Hematopoietic multipotent progenitor cell (in vitro differentiated cells): Measurements from ENCODE around the gene LRCOL1. TPM values are rescaled to one million over a fixed set of nuclear protein-coding genes. Genes with fewer than 3 reads are reported as not detected.

Source experiments
- DNase-seq, 3 donors: peaks; one replicate each; pipeline ENCODE4 v3.0.0-alpha.2; 2011 to 2015; ENCODE audit warnings: low read depth in 2 of 3, low spot score in 2 of 3
- total RNA-seq: library from RNA; depleted of rRNA; stranded (reverse); fragments of >200 nt; gene quantifications from one replicate; pipeline ENCODE4 v1.2.3, GENCODE V29; 2012

LRCOL1 gene
- total RNA-seq, 1 donor, result 0.54 TPM

DNA sequence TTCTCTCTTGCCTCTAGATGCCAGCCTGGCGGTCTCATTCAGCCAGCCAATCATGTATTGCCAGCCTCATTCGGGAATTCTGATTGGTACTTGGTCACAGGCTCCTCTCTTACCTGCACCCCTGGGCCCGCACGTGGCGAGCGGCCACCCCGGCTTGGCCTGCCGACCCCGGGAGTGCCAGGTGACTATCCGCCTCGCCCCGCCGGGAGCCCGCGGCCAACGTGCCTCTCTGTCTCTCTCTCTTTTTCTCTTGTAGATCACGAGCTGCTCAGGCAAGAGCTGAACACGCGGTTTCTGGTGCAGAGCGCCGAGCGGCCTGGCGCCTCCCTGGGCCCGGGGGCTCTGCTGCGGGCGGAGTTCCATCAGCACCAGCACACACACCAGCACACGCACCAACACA is 39.3 kb downstream of the LRCOL1 start:
- no peak for DNase-seq

DNA sequence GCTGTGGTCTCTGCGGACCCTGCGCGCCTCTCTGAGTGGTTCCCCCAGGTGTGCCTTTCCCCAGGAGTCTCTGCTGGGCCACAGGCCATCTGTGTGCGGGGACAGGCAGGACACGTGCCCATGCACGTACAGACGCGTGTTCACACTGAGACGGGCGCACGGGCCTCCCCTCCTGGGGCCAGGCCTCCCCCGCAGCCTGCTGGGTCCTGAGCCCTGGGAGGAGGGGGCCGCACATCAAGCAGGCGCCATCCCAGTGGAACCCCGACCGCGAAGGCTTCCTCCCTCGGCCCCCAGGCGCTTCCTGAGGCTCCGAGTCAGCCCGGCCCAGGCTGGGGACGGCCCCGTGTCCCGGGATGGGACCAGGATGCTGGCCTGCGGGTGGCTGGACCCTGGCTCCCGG is 39.7 kb downstream of the LRCOL1 start:
- no peak for DNase-seq

DNA sequence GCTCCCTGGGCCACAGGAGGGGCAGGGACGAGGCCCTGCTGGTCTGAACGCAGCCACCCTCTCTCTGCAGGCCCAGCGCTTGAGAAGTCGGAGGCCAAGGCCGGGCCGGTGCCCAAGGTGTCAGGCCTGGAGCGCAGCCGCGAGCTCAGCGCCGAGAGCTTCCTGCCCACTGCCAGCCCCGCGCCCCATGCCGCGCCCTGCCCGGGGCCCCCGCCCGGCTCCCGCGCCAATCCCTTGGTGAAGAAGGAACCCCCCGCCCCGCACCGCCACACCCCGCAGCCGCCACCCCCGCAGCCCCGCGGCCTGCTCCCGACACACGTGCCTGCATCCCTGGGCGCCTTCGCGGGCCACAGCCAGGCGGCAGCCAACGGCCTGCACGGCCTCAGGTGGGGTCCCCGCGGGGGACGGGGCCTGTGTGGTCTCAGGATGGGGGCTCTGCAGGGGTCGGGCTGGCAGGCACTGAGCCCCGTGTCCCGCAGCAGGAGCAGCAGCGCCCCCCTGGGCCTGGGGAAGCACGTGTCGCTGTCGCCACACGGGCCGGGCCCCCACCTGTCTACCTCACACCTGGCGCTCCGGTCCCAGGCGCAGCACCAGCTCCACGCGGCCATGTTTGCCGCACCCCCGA is 40.4 kb downstream of the LRCOL1 start:
- DNase-seq, result no peak

DNA sequence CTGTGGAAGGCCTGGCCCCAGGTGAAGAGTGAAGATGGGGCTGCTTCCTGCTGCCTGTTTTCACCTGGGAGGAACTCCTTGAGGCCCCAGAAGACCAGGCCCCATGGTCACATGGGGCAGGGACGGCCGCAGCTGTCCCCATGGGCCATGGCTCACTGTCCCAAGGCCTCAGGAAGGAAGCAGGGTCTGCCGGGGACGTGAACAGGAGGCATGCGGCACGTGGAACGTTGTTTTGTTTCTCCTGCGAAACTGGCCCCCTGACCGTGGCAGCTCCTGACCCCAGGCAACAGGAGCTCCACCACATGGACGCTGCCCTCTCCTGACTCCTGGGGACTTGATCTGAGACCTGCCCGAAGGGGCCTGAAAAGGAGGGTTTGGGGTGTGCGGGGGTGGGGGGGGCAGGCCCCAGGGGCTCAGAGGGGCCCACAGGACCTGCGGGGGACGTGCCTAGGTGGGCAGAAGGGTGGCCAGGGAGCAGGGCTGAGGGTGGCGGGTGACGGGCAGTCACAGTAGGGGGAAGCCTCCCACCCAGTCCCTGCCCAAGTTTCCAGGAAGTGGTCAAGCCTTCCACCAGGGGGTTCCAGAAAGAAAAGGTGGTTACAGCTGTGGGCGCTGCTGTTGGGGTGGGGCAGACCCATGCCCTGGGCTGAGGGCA is 41.4 kb downstream of the LRCOL1 start:
- DNase-seq, result no peak

GRCh38 chr12:132568301-132568700 is 42.1 kb downstream of the LRCOL1 start:
- DNase-seq, result no peak

DNA sequence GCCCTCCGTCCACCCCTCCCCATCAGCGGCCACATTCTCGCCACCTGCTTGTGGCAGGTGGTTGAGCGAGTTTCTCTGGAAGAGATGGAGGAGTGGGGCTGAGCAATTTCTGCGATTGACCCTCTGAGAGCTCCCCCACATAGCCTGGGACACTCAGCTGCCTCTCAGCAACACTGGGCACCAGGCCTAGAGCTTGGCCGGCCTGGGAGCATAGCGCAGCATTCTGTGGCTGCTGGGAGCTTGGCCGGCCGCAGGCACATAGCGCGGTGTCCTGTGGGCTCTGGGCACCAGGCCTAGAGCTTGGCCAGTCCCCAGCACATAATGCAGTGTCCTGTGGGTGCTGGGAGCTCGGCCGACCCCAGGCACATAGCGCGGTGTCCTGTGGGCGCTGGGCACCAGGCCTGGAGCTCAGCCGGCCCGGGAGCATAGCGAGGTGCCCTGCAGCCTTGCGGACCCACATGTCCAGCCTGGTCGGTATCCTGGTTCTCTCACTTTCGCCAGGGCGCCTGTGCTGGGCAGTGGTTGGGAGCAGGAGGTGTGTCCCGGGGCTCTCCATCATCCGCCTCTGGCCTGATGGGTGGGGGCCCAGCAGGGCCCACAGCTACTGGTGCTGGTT is 43.8 kb downstream of the LRCOL1 start:
- no peak for DNase-seq

- DNase-seq, result no peak
Observed at GRCh38 chr12:132565365-132565764, 45.0 kb downstream of the LRCOL1 start.

DNA sequence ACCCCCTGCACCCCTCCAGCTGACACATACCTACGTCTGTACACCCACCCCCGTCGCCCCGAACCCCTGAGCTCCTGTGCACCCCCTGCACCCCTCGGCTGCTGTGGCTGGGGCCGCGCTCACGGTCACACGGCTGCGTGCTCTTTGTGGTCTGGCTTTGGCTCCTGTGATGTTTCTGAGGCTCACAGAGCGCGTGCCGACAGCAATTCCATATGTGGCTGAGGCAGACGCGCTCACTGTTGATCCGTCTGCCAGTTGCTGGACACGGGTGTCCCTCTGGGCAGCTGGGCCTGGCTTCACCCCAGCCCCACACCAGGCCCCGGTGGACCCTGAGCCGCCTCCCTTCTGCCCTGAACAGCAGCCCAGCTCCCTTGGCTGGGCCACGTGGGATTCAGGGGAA is 46.5 kb downstream of the LRCOL1 start:
- no peak for DNase-seq

DNA sequence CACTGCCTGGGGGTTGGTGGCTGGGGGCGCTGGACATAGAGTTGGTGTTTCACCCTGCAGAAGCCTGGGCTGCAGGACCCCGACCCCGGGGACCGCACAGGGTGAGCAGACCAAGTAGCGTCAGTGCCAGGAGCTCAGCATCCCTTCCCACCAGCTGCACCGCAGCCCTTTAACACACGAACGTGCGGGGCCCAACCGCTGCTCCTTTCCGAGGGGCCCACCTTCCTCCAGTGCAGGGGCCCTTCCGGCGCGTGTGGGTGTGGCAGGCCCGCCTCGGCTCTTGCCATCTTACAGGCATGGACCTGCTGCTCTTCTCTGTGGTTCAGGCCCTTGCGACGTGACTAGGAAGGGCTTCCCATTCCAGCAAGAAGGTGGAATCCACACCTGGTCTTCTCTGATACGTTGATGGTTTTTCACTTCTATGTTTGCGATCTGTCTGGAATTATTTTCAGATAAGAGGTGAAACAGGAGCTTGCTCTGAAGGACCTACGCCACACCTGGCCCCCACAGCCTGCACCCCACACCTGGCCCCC is 47.8 kb downstream of the LRCOL1 start:
- DNase-seq, result no peak

- peak in 2 of 3 donors; percentile 28 to 48 for DNase-seq
Observed at GRCh38 chr12:132561427-132562156, 48.8 kb downstream of the LRCOL1 start.

DNA sequence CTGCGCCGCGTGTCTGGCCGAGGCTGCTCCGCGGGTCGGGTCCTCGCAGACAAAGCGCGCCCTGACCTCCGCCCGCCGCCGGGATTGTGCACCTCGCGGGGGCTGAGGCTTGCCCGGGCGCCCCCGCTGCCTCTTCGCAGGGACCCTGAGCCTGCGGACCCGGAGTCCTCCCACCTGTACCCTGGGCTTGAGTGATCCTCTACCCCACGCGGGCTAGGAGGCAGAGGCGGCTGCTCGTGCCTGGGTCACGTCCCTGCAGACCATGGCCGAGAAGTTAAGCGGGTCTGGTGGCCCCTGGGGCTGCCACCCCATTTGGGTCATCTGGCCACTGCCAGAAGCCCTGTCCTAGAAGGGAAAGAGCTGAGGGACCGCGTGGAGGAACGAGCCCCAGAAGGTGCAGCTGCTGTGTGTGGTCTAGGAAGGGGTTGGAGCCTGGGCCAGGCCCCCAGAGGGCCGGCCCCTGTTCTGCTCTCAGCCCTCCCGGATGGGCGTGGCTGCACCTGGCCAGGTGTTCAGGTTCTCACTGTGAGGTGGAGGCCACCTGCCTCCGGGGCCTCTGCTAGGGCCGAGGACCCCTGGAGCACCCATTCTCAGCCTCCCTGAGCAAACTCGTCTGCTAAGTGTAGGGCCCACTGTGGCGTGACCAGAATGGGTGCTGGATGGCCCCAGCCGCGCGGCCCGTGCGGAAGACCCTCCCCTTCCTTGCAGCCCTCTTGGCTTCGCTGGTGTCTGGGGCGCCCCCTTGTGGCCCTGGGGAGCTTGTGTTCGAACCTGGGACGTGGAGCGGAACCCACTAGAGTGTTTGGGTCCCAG is 49.6 kb downstream of the LRCOL1 start:
- DNase-seq, result peak; percentile 50 to 86 (median 82)

DNA sequence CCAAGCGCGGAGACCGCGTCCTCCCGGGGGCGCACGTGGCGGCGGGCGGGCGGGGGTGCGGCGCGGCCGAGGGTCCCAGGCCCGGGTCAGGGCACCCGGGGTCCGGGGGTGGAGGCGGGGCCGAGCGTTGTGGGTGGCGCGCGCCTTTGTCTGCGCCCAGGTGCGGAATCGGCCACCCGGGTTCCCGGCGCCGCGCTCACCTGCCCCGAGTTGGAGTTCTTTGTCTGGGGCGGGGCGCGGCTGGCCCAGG is 50.1 kb downstream of the LRCOL1 start:
- no peak for DNase-seq

DNA sequence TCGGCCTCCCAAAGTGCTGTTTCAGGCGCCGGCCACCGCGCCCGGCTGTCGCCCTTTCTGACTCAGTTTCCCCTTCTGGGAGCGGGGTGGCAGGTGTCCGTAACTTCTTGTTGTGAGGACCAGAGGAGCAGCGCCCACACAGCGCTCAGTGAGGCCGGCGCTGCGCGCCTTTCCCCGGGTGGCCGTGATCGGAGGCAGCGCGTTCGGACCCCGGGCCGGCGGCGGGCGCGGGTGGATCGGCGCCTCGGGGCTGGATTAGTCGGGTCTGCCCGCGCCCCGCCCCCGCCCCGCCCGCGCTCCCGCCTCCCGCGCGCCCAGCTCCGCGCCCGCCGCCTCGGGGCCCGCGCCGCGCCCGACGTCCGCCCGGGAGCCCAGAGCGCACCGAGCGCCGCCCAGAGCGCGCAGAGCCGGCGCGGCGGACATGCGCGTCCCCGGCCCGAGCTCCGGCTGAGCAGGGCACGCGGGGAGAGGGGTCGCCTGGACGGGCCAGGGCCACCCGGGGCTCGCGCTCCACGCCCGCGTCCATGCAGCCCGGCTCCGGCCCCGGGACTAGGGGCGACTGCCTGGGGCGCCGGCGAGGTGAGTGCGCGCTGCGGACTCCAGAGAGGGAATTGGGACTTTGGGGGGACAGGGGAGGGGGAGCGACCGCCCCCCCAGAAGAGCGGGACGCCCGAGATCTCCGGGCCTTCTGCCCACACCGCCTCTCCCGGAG is 50.6 kb downstream of the LRCOL1 start:
- peak in 2 of 3 donors; percentile 53 to 64 for DNase-seq

DNA sequence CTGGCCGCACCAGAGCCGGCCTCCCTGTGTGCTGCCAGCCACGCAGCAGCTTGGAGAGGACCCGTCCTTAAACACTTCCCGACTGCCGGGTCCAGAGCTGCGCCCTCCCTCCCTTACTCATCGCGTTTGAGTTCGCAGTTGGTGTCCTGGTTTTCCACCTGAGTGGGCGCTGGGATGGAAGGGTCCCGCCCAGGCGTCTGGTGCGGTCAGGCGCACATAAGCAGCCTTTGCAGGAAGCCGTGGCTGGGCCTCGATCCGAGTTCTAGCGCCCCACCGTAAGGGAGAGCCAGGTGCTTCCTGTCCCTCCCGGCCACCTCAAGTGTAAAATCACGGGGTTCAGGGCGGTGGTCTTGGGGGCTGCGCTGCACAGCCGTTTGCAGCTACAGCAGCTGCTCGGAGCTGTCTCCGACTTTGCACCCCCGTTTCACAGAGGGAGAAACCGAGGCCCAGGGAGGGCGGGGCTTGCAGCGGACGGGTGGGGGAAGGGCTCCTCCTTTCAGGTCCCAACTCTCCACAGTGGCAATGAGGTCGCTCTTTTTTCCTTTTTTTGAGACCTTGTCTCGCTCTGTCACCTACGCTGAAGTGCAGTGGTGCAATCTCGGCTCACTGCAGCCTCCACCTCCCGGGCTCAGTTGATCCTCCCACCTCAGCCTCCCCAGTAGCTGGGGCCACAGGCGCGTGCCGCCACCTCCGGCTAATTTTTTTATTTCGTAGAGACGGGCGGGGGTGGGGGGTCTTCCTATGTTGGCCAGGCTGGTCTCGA is 51.3 kb downstream of the LRCOL1 start:
- peak in 2 of 3 donors; percentile 85 to 87 for DNase-seq

DNA sequence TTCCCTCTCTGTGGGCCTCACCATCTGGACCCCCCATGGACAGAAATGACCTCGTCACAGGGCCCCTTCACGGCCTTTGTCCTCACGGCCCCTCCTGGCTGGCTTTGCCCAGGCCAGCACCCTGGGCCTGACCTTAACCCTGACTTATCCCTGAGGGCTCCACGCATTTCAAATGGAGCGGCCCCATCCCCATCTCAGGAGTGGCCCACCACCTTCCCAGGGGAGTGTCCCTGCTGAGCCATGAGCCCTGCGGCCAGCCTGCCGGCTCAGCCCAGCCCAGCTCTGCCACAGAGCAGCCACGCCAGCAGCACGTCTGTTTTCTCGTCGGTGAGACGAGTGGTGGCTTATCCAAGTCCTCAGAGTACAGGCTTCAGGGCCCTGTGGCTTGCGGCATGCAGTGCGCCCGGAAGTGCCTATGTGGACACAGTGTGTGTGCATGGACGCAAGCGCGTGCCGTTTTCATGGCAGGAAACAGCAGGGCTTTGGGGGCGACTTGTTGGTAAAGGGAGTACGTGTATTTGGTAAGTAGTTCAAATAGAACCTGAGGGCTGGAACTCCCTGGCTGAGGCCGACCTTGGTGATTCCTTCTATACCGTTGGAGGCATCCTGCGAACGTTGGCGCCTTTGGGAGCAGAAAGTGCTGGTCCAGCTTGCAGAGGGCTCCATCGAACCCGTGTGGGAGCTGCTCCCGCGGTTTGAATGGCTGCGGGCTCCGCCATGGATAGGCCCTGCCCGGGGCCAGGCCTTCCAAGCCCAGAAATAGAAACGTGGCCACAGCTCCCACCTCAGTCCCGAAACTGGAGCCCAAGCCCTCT is 52.1 kb downstream of the LRCOL1 start:
- DNase-seq, result peak in 2 of 3 donors; percentile 39 to 57

DNA sequence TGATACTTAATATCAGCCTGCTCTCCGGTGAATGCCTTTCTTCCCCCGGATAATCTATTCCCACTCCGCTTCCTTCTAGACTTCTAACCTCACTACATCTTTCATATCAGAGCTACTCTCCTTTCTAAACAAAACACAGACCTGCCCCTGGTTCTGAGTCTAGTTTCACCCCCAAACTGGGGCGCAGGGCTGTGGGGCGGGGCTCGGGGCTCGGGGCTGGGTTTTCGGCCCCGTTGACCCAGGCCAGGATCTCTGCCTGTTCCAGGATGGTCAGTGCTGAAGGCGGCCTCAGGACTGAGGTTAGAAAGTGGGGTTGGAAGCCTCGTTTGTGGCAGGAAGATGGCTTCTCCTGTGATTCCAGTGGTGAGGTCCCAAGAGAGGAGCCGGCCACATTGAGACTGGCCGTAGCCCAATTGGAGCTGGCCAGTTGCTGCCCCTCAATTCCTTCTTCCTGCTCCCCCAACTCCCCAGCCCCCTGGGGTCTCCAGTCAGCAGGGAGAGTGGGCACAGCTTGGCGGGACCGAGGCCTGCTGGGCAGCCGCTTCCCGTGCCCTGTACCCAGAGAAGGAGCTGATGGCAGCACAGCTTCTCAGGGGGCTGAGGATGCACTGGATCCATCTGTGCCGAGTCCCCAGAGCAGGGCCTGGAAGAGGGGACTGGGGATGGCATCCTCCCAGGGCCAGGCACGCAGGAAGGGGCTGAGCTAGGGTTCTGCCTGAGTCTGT is 52.9 kb downstream of the LRCOL1 start:
- no peak for DNase-seq

GRCh38 chr12:132556801-132557200 is 53.6 kb downstream of the LRCOL1 start:
- no peak for DNase-seq

DNA sequence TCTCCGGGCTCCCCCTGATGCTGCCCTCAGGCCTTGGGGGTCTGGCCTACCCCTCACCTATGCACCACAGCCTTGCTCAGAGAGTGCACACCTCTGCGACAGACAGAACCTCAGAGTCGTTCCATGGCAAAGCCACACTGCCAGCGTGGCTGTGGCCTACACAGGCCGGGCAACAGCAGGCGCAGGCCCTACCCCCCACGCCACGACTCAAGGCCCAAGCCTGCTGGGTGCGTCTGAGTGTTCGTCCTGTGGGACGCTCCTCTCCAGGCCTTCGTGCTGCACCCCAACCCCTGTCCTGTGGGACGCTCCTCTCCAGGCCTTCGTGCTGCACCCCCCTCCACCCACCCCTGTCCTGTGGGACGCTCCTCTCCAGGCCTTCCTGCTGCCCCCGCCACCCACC is 54.2 kb downstream of the LRCOL1 start:
- DNase-seq, result no peak
